Stomach (tissue), 4 donors: ENCODE measurements around the gene FOLR2.

Experiments used
- CTCF ChIP-seq, 7 experiments: fragments of 450-650 bp in 4 of 7; fragments of 200-600 bp in 3 of 7; sonication (generic) in 3 of 7; IDR thresholded peaks; one replicate each; pipeline ENCODE4 v1.5.1; 2016 to 2019; ENCODE audit warnings: antibody characterized with exemption in 7 of 7, control low read depth in 2 of 7, mild to moderate bottlenecking in 1 of 7
- POLR2AphosphoS5 ChIP-seq, 3 donors: sonication (generic); formaldehyde crosslinking; IDR thresholded peaks; one replicate each; pipeline ENCODE4 v1.6.1; 2016; ENCODE audit warnings: antibody characterized with exemption in 3 of 3

- TF ChIP-seq POLR2AphosphoS5 (IDR thresholded peaks at IDR 0.05): no peak
- no peak for TF ChIP-seq CTCF (IDR thresholded peaks at IDR 0.05)
Measured at GRCh38 chr11:72241291-72241781, 24.7 kb downstream of the FOLR2 start.
